ENCODE data around the gene CCR6. TPM values are rescaled to one million over a fixed set of nuclear protein-coding genes. Genes with fewer than 3 reads are reported as not detected.

The CCR6 gene
- total and polyA plus RNA-seq, 2 of the 13 experiments (the other 11 are each of a cell fraction or from before 2014, with no cell fraction given): 4.5 to 8.7 TPM

DNA sequence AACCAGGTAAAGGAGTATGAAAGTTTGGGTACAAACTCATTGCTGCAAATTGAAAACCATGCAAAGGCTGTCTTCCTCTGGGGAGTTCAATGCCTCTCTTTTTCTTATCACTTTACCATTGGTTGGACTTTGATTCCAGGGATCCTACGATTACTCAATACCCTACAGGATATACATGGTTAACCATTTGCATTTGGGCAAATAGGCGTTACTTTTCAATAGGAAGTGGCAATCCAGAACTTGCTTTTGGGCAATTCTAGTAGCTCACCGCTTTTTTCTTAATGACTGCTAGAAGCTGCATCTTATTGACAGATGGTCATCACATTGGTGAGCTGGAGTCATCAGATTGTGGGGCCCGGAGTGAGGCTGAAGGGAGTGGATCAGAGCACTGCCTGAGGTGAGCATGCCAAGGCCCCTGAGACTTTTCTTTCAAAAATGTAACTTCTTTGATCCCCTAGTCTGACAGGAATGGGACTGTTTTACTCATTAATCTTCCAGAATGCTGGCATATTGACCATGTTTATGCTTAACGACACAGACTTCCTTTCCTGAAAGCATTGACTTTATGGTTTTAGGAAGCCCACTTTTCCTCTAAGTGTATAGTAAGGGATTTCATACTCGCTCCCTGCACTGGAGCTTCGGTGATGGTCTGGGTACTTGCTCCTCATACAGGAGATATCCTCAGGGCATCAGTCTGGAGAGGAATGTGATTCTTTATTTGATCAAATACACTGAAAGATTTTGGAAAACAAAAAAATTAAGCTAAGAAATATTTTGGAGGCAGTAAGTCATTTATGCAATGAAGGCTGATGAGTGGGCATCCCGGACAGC lies at the start of gene CCR6 (continued):
- no peak for TF ChIP-seq ZNF780A (CRISPR knock-in tag; IDR thresholded peaks at IDR 0.05)
- TF ChIP-seq NCOA2 (CRISPR knock-in tag; IDR thresholded peaks at IDR 0.05): peak; percentile 85
- TF ChIP-seq NCOA5 (CRISPR knock-in tag; IDR thresholded peaks at IDR 0.05): no peak
- no peak; the same call in 1 of the 2 replicates for TF ChIP-seq TBX3 (IDR thresholded peaks at IDR 0.05; ENCODE audit: borderline replicate concordance)
- no peak for TF ChIP-seq ZNF501 (CRISPR knock-in tag; IDR thresholded peaks at IDR 0.05)
- TF ChIP-seq KAT2B (IDR thresholded peaks at IDR 0.05; ENCODE audit: borderline replicate concordance, low read depth, low read length): no peak
- TF ChIP-seq NFIC (IDR thresholded peaks at IDR 0.05; ENCODE audit: low read length): peak; percentile 60
- TF ChIP-seq, protein P1, sequence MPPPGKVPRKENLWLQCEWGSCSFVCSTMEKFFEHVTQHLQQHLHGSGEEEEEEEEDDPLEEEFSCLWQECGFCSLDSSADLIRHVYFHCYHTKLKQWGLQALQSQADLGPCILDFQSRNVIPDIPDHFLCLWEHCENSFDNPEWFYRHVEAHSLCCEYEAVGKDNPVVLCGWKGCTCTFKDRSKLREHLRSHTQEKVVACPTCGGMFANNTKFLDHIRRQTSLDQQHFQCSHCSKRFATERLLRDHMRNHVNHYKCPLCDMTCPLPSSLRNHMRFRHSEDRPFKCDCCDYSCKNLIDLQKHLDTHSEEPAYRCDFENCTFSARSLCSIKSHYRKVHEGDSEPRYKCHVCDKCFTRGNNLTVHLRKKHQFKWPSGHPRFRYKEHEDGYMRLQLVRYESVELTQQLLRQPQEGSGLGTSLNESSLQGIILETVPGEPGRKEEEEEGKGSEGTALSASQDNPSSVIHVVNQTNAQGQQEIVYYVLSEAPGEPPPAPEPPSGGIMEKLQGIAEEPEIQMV (CRISPR knock-in tag; IDR thresholded peaks at IDR 0.05; ENCODE audit: low read depth): no peak
- TF ChIP-seq, protein P2, sequence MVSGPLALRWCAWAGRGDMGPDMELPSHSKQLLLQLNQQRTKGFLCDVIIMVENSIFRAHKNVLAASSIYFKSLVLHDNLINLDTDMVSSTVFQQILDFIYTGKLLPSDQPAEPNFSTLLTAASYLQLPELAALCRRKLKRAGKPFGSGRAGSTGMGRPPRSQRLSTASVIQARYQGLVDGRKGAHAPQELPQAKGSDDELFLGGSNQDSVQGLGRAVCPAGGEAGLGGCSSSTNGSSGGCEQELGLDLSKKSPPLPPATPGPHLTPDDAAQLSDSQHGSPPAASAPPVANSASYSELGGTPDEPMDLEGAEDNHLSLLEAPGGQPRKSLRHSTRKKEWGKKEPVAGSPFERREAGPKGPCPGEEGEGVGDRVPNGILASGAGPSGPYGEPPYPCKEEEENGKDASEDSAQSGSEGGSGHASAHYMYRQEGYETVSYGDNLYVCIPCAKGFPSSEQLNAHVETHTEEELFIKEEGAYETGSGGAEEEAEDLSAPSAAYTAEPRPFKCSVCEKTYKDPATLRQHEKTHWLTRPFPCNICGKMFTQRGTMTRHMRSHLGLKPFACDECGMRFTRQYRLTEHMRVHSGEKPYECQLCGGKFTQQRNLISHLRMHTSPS (CRISPR knock-in tag; IDR thresholded peaks at IDR 0.05; ENCODE audit: low read depth): no peak
- TF ChIP-seq, protein P3, sequence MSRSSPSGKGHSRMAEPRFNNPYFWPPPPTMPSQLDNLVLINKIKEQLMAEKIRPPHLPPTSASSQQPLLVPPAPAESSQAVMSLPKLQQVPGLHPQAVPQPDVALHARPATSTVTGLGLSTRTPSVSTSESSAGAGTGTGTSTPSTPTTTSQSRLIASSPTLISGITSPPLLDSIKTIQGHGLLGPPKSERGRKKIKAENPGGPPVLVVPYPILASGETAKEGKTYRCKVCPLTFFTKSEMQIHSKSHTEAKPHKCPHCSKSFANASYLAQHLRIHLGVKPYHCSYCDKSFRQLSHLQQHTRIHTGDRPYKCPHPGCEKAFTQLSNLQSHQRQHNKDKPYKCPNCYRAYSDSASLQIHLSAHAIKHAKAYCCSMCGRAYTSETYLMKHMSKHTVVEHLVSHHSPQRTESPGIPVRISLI (CRISPR knock-in tag; IDR thresholded peaks at IDR 0.05; ENCODE audit: borderline replicate concordance): no peak; the same call in 1 of the 2 replicates
- TF ChIP-seq AGO2 (optimal IDR thresholded peaks at IDR 0.05; ENCODE audit: low read depth, low read length): no peak
- TF ChIP-seq, protein P4, sequence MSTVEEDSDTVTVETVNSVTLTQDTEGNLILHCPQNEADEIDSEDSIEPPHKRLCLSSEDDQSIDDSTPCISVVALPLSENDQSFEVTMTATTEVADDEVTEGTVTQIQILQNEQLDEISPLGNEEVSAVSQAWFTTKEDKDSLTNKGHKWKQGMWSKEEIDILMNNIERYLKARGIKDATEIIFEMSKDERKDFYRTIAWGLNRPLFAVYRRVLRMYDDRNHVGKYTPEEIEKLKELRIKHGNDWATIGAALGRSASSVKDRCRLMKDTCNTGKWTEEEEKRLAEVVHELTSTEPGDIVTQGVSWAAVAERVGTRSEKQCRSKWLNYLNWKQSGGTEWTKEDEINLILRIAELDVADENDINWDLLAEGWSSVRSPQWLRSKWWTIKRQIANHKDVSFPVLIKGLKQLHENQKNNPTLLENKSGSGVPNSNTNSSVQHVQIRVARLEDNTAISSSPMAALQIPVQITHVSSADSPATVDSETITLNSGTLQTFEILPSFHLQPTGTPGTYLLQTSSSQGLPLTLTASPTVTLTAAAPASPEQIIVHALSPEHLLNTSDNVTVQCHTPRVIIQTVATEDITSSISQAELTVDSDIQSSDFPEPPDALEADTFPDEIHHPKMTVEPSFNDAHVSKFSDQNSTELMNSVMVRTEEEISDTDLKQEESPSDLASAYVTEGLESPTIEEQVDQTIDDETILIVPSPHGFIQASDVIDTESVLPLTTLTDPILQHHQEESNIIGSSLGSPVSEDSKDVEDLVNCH (CRISPR knock-in tag; IDR thresholded peaks at IDR 0.05): no peak
- TF ChIP-seq, protein P5, sequence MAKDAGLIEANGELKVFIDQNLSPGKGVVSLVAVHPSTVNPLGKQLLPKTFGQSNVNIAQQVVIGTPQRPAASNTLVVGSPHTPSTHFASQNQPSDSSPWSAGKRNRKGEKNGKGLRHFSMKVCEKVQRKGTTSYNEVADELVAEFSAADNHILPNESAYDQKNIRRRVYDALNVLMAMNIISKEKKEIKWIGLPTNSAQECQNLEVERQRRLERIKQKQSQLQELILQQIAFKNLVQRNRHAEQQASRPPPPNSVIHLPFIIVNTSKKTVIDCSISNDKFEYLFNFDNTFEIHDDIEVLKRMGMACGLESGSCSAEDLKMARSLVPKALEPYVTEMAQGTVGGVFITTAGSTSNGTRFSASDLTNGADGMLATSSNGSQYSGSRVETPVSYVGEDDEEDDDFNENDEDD (CRISPR knock-in tag; IDR thresholded peaks at IDR 0.05; ENCODE audit: borderline replicate concordance): no peak
- TF ChIP-seq, protein P6, sequence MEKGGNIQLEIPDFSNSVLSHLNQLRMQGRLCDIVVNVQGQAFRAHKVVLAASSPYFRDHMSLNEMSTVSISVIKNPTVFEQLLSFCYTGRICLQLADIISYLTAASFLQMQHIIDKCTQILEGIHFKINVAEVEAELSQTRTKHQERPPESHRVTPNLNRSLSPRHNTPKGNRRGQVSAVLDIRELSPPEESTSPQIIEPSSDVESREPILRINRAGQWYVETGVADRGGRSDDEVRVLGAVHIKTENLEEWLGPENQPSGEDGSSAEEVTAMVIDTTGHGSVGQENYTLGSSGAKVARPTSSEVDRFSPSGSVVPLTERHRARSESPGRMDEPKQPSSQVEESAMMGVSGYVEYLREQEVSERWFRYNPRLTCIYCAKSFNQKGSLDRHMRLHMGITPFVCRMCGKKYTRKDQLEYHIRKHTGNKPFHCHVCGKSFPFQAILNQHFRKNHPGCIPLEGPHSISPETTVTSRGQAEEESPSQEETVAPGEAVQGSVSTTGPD (CRISPR knock-in tag; IDR thresholded peaks at IDR 0.05): no peak; the same call in 1 of the 2 replicates
- TF ChIP-seq, protein P7, sequence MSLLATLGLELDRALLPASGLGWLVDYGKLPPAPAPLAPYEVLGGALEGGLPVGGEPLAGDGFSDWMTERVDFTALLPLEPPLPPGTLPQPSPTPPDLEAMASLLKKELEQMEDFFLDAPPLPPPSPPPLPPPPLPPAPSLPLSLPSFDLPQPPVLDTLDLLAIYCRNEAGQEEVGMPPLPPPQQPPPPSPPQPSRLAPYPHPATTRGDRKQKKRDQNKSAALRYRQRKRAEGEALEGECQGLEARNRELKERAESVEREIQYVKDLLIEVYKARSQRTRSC (CRISPR knock-in tag; IDR thresholded peaks at IDR 0.05; ENCODE audit: low read depth): no peak
- TF ChIP-seq, protein P8, sequence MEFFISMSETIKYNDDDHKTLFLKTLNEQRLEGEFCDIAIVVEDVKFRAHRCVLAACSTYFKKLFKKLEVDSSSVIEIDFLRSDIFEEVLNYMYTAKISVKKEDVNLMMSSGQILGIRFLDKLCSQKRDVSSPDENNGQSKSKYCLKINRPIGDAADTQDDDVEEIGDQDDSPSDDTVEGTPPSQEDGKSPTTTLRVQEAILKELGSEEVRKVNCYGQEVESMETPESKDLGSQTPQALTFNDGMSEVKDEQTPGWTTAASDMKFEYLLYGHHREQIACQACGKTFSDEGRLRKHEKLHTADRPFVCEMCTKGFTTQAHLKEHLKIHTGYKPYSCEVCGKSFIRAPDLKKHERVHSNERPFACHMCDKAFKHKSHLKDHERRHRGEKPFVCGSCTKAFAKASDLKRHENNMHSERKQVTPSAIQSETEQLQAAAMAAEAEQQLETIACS (CRISPR knock-in tag; IDR thresholded peaks at IDR 0.05): no peak

All from HepG2 (cell line).